ENCODE results near the gene EHF. TPM values are rescaled to one million over a fixed set of nuclear protein-coding genes. Genes with fewer than 3 reads are reported as not detected.

The EHF gene
- total and polyA plus RNA-seq, 2 donors (not counting 1 experiment from before 2014, with no cell fraction given), result 0.51 TPM; not detected in 1

DNA sequence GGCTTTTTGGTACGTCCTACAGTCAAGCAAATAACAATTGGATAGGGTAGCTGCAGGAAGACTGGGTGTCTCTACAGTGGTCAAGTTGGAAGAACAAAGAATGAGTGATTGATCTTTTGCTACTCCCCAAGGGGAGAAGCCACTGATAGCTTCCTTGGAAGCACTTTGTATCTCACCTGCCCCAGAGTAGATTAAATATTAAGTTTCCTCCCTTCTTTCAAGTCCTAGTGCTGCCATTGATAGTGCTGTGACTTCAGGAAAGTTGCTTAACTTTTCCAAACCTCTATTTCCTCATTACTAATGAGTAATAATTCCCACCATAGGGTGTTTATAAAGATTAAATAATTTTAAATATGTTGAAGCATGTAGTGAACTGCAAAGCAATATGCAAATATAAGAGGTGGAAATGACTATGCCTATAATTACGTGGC lies 35.6 kb upstream of the EHF start:
- Histone ChIP-seq H4K20me1 (ENCODE audit: control insufficient read depth, extremely low read depth, insufficient read depth, low read length) (no peaks in the 10 kb centered on the region), H3K9me3 (ENCODE audit: control insufficient read depth, insufficient read depth, low read depth, low read length) (no peaks in the 10 kb centered on the region), H3K4me1 (ENCODE audit: control insufficient read depth, extremely low read depth, insufficient read depth, low read length) (peaks cover 5% of the 10 kb centered on the region), H3K9ac (ENCODE audit: insufficient read depth, low read length) (no peak overlapping the region), H3K4me2 (ENCODE audit: extremely low read depth, insufficient read depth, low read length) (no peak overlapping the region), H3K4me3 (replicated peaks in 1 of 4; ENCODE audit: control extremely low read depth in 1 of 4, insufficient read depth in 1 of 4, low read depth in 3 of 4, low read length in 4 of 4) (no peak overlapping the region), H3K79me2 (ENCODE audit: control insufficient read depth, insufficient read depth, low read length) (no peaks in the 10 kb centered on the region), H3K27ac (ENCODE audit: insufficient read depth, low read length) (no peak overlapping the region), H3K36me3 (ENCODE audit: control insufficient read depth, insufficient read depth, low read length) (no peaks in the 10 kb centered on the region), H3K27me3 (ENCODE audit: control insufficient read depth, insufficient read depth, low read length) (peaks cover 6% of the 10 kb centered on the region), H2AFZ (ENCODE audit: low read length) (no peak overlapping the region)
- DNase-seq (ENCODE audit: low read depth in 2 of 2), result no peak
- TF ChIP-seq, protein P1, sequence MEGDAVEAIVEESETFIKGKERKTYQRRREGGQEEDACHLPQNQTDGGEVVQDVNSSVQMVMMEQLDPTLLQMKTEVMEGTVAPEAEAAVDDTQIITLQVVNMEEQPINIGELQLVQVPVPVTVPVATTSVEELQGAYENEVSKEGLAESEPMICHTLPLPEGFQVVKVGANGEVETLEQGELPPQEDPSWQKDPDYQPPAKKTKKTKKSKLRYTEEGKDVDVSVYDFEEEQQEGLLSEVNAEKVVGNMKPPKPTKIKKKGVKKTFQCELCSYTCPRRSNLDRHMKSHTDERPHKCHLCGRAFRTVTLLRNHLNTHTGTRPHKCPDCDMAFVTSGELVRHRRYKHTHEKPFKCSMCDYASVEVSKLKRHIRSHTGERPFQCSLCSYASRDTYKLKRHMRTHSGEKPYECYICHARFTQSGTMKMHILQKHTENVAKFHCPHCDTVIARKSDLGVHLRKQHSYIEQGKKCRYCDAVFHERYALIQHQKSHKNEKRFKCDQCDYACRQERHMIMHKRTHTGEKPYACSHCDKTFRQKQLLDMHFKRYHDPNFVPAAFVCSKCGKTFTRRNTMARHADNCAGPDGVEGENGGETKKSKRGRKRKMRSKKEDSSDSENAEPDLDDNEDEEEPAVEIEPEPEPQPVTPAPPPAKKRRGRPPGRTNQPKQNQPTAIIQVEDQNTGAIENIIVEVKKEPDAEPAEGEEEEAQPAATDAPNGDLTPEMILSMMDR (conservative IDR thresholded peaks at IDR 0.05 in 1 of 2, IDR thresholded peaks at IDR 0.05 in 1 of 2; ENCODE audit: low read depth in 1 of 2, low read length in 2 of 2), result no peak
- no peak for TF ChIP-seq EZH2 (IDR thresholded peaks at IDR 0.05; ENCODE audit: low read length, missing control alignments)

DNA sequence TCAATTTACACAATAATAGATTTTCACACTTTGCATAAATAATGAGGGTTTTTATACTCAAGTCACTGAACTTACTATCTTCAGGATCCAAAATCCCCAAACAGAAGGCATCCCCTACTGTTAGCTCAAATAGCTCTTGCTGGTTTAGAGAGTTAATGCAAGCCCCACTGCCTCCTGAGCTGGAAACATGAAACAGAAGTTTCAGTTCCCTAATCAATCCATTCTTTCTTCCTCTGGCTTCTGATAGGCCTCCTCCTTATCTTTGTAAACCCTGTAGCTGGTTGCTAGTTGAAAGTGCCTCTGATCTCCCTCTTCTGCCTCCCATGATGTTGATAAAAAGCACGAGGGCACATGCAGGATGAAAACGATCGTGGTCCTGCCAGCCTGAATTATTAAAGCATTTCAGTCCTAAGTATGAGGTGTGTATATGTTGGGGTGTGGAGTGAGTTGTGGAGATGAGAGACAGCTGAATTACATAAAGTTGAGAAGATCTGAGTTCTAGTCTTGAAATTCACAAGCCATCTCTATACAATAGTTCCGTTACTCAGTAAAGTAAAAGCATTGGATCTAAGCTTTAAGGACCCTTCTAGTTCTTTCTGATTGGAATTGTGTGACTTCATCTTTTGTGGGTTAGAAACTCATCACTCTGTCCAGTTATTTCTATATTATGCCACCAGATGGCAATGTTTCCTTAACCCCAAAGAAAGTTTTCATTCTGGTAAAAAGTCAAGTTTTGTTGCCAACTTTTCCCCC lies 35.0 kb upstream of the EHF start:
- Histone ChIP-seq H3K4me3 (replicated peaks in 1 of 4; ENCODE audit: control extremely low read depth in 1 of 4, insufficient read depth in 1 of 4, low read depth in 3 of 4, low read length in 4 of 4) (peak overlapping the region in 2 of 4 experiments; percentile 7 to 30), H3K27ac (ENCODE audit: insufficient read depth, low read length) (no peak overlapping the region), H3K36me3 (ENCODE audit: control insufficient read depth, insufficient read depth, low read length) (no peaks in the 10 kb centered on the region), H2AFZ (ENCODE audit: low read length) (peak overlapping the region; percentile 8), H4K20me1 (ENCODE audit: control insufficient read depth, extremely low read depth, insufficient read depth, low read length) (no peaks in the 10 kb centered on the region), H3K4me1 (ENCODE audit: control insufficient read depth, extremely low read depth, insufficient read depth, low read length) (peaks cover 5% of the 10 kb centered on the region), H3K4me2 (ENCODE audit: extremely low read depth, insufficient read depth, low read length) (peak overlapping the region; percentile 65), H3K9ac (ENCODE audit: insufficient read depth, low read length) (no peak overlapping the region), H3K27me3 (ENCODE audit: control insufficient read depth, insufficient read depth, low read length) (peaks cover 2% of the 10 kb centered on the region), H3K9me3 (ENCODE audit: control insufficient read depth, insufficient read depth, low read depth, low read length) (no peaks in the 10 kb centered on the region), H3K79me2 (ENCODE audit: control insufficient read depth, insufficient read depth, low read length) (no peaks in the 10 kb centered on the region)
- DNase-seq (ENCODE audit: low read depth in 2 of 2), result peak; percentile 51 to 87
- TF ChIP-seq, protein P1 (conservative IDR thresholded peaks at IDR 0.05 in 1 of 2, IDR thresholded peaks at IDR 0.05 in 1 of 2; ENCODE audit: low read depth in 1 of 2, low read length in 2 of 2), result peak; percentile 49 to 55
- TF ChIP-seq EZH2 (IDR thresholded peaks at IDR 0.05; ENCODE audit: low read length, missing control alignments), result no peak

DNA sequence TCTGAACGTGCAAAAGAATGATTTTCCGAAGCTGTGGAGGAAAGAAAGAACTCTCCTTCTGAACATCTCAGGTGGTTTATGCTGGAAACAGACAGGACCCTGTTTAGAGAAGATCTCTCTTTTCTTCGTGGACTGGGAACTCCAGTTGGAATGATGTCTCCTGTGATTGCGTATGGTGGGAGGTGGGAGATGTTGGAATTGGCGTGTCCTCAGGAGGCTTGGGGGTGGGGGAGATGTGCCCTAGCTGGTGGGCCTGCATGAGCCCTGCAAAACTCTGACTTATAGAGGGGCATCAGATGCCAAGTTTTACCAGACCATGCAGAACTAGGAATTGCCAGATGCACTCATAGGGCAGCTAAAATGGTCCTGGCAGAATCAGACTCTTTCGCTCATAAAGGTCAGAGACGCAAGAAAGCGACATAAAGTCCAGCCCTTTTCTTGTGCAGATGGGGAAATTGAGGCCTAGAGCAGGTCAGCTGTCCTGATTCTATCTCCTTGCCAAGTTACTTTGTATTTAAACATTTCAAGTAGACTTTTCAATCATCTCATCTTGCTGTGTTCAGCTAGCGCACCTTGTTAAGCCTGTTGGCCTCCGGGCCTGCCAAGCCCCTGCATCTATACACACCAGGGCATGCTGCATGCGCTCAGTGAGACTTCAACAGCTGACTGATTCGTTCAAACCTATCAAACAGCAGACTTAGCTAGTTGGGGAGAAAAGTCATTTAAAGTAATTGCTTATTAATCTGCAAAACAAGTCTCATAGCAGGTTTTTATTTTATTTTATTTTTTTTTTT lies 34.2 kb upstream of the EHF start:
- H3K4me2 ChIP-seq (ENCODE audit: extremely low read depth, insufficient read depth, low read length), result peak overlapping the region; percentile 65
- no peak for DNase-seq (ENCODE audit: low read depth in 2 of 2)
- peaks cover 5% of the 10 kb centered on the region for H3K4me1 ChIP-seq (ENCODE audit: control insufficient read depth, extremely low read depth, insufficient read depth, low read length)
- peak overlapping the region; percentile 11 for H2AFZ ChIP-seq (ENCODE audit: low read length)
- H3K36me3 ChIP-seq (ENCODE audit: control insufficient read depth, insufficient read depth, low read length), result no peaks in the 10 kb centered on the region
- no peak for TF ChIP-seq EZH2 (IDR thresholded peaks at IDR 0.05; ENCODE audit: low read length, missing control alignments)
- TF ChIP-seq, protein P1 (conservative IDR thresholded peaks at IDR 0.05 in 1 of 2, IDR thresholded peaks at IDR 0.05 in 1 of 2; ENCODE audit: low read depth in 1 of 2, low read length in 2 of 2), result no peak
- H3K4me3 ChIP-seq (replicated peaks in 1 of 4; ENCODE audit: control extremely low read depth in 1 of 4, insufficient read depth in 1 of 4, low read depth in 3 of 4, low read length in 4 of 4), result no peak overlapping the region
- no peaks in the 10 kb centered on the region for H4K20me1 ChIP-seq (ENCODE audit: control insufficient read depth, extremely low read depth, insufficient read depth, low read length)
- H3K9me3 ChIP-seq (ENCODE audit: control insufficient read depth, insufficient read depth, low read depth, low read length), result no peaks in the 10 kb centered on the region
- no peak overlapping the region for H3K9ac ChIP-seq (ENCODE audit: insufficient read depth, low read length)
- no peaks in the 10 kb centered on the region for H3K27me3 ChIP-seq (ENCODE audit: control insufficient read depth, insufficient read depth, low read length)
- H3K79me2 ChIP-seq (ENCODE audit: control insufficient read depth, insufficient read depth, low read length), result no peaks in the 10 kb centered on the region
- H3K27ac ChIP-seq (ENCODE audit: insufficient read depth, low read length), result no peak overlapping the region

All from fibroblast of lung (primary cell).